GM12872 (cell line): ENCODE measurements around the gene WDR86.

Source experiments
- CTCF ChIP-seq: IDR thresholded peaks from 3 replicates; pipeline ENCODE4 v1.5.1; 2011; ENCODE audit warnings: low read depth, mild to moderate bottlenecking, low read length, moderate library complexity; ENCODE audit not compliant: insufficient read depth

WDR86 gene

GRCh38 chr7:151400626-151401315 is 9.1 kb downstream of the WDR86 start:
- TF ChIP-seq CTCF, result no peak

DNA sequence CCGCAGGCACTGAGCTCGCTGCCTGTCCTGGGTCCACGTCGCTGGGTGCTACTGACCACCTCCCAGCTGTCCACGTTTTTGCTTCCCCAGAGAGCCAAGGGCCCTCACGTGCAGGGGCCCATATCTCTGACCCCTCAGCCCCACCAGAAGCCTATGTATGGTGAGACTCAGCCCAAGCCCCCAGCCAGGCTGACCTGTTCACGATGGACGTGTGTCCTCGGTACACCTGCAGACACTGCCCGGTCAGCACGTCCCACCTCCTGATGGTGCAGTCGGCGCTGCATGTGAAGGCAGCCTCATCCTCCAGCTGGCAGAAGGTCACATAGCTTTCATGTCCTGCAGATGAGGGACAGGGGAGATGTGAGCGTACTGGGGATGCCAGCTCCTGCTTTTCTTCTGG is 9.9 kb downstream of the WDR86 start:
- no peak for TF ChIP-seq CTCF

DNA sequence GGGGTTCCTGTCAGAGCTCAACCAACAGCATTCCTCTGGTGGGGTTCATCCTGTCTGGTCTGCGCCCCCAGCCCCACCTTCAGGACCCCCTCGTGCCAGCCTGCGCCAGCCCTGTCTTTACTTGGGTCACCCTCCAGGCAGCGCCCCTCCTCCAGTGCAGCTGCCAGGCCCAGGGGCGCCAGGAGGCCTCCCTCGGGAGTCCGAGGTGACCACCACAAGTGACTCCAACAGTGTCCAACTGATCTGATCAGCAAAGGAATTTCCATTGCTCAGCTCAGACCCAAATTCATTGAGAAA is 10.6 kb downstream of the WDR86 start:
- TF ChIP-seq CTCF, result no peak

GRCh38 chr7:151398446-151399304 is 11.2 kb downstream of the WDR86 start:
- TF ChIP-seq CTCF, result no peak

GRCh38 chr7:151397026-151397425 is 12.8 kb downstream of the WDR86 start:
- no peak for TF ChIP-seq CTCF

DNA sequence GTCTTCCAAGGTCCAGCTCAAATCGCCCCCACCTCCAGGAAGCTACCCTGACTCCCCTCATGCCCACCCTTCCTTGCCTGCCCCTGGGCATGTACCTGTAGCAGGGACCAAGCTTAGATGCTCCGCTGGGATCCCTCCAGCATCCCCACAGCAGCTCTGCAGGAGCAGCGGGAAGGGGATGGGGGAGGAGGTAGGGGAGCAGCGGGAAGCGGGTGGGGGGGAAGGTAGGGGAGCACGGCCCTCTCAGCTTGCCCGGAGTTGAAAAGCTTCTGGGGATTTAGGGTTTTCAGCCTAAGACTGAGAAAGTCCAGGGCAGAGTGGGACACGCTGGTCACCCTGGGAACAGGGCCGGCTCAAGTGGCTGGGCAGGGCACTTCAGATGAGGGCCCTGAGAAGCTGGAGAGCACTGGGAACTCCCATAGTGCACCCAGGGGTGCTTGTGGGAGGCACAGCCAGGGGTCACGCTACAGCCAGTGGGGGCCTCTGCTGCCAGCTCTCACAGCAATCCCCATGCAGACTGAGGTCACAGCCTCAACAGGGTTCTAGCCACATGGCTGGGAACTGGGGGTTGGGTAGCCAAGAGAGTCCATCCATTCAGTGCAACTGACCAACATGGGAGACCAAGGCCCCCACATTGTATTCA is 13.4 kb downstream of the WDR86 start:
- TF ChIP-seq CTCF, result no peak

GRCh38 chr7:151395036-151395367 is 14.8 kb downstream of the WDR86 start:
- no peak for TF ChIP-seq CTCF
